HG02943 (cell line): ENCODE measurements around the gene PDP2.

ENCODE experiments used
- ATAC-seq: cut with Tn5 transposase; IDR thresholded peaks from one replicate; pipeline ENCODE4 v1.9.1; 2021; ENCODE audit warnings: mild to moderate bottlenecking, low read depth, moderate library complexity; ENCODE audit not compliant: unreplicated experiment

The PDP2 gene

DNA sequence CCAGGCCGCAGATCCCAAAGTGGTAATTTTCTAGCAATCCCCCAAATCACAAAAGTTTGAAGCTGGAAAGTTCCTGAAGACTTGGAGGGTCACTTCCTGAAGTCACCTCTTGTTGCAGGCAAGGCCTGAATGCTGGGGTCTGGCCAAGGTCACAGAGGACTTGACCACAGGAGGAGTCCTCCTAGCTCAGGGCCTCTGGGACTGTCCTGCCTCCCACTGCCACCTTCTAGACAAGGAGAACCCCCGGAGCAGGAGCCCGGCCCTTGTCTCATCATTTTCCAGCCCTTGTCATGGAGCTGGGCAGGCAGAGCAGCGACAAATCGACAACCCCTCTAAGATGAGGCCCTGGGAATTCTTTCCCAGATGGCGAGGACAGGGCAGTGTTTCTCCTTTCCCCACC, 38.0 kb downstream of the PDP2 start:
- ATAC-seq, result no peak

- no peak for ATAC-seq
Observed at GRCh38 chr16:66918803-66919568, 38.7 kb downstream of the PDP2 start, which contains the start of gene CDH16. Gene CDH16 (minus strand): TSS chr16:66918885. CDS start chr16:66918065, 820 bp downstream.

DNA sequence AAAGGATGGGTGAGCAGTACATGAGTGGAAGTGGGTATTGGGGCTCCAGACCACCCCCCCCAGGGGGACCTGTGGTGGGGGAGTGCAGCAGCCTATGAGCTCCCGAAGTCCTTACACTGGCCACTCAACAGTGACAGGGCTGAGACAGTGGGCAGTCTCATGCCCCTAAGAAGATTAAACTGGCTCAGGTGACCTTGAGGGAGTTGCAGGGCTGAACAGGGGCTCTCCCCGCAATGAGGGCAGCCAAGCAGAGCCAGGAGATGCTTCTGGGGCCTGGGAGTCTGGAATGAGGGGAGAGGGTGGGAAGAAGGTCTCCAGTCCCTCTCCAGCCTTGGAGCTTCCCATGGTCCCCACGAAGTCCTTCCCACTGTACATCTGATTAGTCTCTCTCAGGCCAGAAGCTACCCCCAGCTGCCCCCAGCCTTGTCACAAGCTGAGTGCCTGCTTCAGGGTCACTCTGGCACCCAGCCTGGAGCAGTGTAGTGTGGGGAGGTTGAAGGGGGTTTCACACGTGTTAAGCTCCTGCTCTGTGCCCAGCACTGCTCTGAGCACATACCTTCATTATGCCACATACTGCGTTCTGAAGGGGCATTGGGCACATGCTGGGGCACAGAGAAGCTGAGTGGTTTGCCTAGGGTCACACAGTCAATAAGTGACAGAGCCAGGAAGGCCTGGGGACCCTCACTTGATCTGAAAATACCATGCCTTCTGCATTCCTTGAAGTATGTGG, 39.4 kb downstream of the PDP2 start:
- ATAC-seq, result no peak

- no peak for ATAC-seq
Observed at GRCh38 chr16:66920299-66920590, 39.9 kb downstream of the PDP2 start.

- ATAC-seq, result no peak
Observed at GRCh38 chr16:66920924-66921680, 40.8 kb downstream of the PDP2 start.

DNA sequence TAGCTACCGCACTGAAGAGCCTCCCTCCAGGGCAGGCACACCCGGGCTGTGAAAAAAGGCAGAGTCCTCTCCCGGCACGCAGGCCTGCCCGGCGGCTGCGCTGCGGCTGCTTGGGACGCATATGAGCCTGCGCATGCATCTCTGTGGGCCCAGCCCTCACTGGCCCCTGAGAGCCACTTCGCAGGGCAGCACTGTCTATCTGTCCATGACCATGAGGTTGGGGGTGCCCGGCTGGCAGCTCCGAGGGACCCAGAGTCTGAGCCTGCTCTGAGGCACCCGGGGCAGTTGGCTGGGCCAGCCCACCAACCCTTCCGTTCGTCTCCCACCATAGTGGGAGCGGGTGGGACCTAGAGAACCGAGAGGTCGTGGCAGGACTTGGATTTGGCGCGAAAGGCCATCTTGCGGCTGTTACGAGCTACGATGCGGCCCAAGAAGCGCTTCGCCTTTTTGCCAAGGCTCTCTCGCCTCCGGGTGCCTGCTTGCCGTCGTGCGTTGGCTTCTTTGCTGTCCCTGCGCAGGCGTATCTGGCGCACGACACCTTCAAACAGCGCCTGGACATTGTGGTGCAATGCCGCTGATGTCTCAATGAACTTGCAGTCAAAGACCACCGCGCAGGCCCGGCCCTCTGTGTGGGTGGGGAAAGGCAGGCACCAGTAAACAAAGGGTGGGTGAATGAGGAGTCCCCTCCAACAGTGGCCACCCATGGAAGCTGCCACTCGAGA, 41.6 kb downstream of the PDP2 start:
- no peak for ATAC-seq

GRCh38 chr16:66923247-66923731, 43.0 kb downstream of the PDP2 start:
- ATAC-seq, result no peak

- no peak for ATAC-seq
Observed at GRCh38 chr16:66923866-66924265, 43.6 kb downstream of the PDP2 start.

DNA sequence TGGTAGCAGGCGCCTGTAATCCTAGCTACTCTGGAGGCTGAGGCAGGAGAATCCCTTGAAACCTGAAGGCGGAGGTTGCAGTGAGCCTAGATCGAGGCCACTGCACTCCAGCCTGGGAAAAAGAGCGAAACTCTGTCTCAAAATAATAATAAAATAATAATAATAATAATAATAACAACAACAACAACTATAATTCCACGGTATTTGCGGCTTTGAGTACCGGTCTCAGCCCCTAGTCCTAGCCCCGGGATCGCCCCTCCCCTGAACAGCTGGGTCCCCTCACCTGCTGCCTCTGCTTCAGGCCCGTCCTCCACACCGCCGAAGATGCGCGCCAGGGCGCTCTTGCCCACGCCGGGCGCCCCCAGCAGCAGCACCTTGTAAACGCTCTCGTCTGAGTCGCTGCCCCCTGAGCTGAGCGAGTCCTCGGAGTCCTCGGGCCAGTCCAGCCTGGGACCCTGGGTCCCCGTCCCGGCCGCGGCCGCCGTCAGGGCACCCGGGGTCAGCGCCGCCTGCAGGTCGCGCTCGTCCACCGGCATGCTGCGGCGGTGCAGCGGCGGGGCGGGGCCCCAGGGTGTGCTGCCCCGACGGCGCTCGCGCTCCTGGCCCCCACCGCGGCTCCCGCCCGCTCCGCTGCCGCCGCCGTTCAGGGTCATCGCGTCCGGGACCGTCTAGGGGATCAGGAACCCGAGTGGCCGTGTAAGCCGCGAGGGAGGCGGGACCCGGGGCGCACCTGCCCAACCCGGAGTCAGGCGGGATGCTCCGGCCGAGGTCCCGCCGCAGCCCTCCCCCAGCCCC, 44.4 kb downstream of the PDP2 start:
- no peak for ATAC-seq

- ATAC-seq, result no peak
Observed at GRCh38 chr16:66925322-66925840, 45.1 kb downstream of the PDP2 start, which contains the start of gene RRAD. Gene RRAD (minus strand): TSS chr16:66925535. CDS start chr16:66925179, 356 bp downstream.

GRCh38 chr16:66926171-66926947, 46.0 kb downstream of the PDP2 start:
- ATAC-seq, result no peak

GRCh38 chr16:66926961-66927436, 46.7 kb downstream of the PDP2 start:
- ATAC-seq, result no peak

GRCh38 chr16:66927918-66928649, 47.8 kb downstream of the PDP2 start:
- ATAC-seq, result no peak

- no peak for ATAC-seq
Observed at GRCh38 chr16:66928702-66929388, 48.5 kb downstream of the PDP2 start.

GRCh38 chr16:66930189-66930588, 49.9 kb downstream of the PDP2 start:
- no peak for ATAC-seq

GRCh38 chr16:66931665-66932064, 51.4 kb downstream of the PDP2 start:
- ATAC-seq, result no peak

GRCh38 chr16:66932076-66932475, 51.8 kb downstream of the PDP2 start:
- no peak for ATAC-seq
